Testis (tissue), 2 donors: Measurements from ENCODE around the gene FHOD1.

ENCODE experiments used
- CTCF ChIP-seq, 3 experiments: fragments of 450-650 bp in 2 of 3; fragments of 200-600 bp in 1 of 3; sonication (generic) in 1 of 3; IDR thresholded peaks; one replicate each; pipeline ENCODE4 v1.5.1; 2016 to 2019; ENCODE audit warnings: antibody characterized with exemption in 3 of 3, mild to moderate bottlenecking in 2 of 3, moderate library complexity in 1 of 3
- POLR2A ChIP-seq: fragments of 450-650 bp; IDR thresholded peaks from one replicate; pipeline ENCODE4 v1.6.1; 2017; ENCODE audit warnings: antibody characterized with exemption, mild to moderate bottlenecking, moderate library complexity

GRCh38 chr16:67245186-67245585, 2.1 kb downstream of the FHOD1 start:
- TF ChIP-seq CTCF (IDR thresholded peaks at IDR 0.05), result no peak
- TF ChIP-seq POLR2A, result no peak
